GM18517 (cell line): ENCODE data around the gene FSTL5.
"Not testable (repeated sequence)": the region's sequence is repeated elsewhere in the genome, so short reads cannot be mapped to it uniquely, and the experiment has no call there.

Source experiments
- ATAC-seq: cut with Tn5 transposase; IDR thresholded peaks from one replicate; pipeline ENCODE4 v1.9.1; 2021; ENCODE audit warnings: mild to moderate bottlenecking, moderate library complexity; ENCODE audit not compliant: unreplicated experiment

The FSTL5 gene

GRCh38 chr4:162104459-162105124, 59.2 kb downstream of the FSTL5 start:
- no peak for ATAC-seq

GRCh38 chr4:162103908-162104307, 59.9 kb downstream of the FSTL5 start:
- not testable (repeated sequence) for ATAC-seq

GRCh38 chr4:162102713-162103112, 61.1 kb downstream of the FSTL5 start:
- ATAC-seq = no peak

- no peak for ATAC-seq
Measured at GRCh38 chr4:162101337-162101736, 62.5 kb downstream of the FSTL5 start.

GRCh38 chr4:162075726-162076125, 88.1 kb downstream of the FSTL5 start:
- no peak for ATAC-seq

GRCh38 chr4:162061214-162061613, 102.6 kb downstream of the FSTL5 start:
- no peak for ATAC-seq

GRCh38 chr4:162059656-162060055, 104.1 kb downstream of the FSTL5 start:
- ATAC-seq = no peak

GRCh38 chr4:162056990-162057389, 106.8 kb downstream of the FSTL5 start:
- ATAC-seq = no peak

- ATAC-seq = no peak
Measured at GRCh38 chr4:162046135-162046534, 117.7 kb downstream of the FSTL5 start.

- ATAC-seq = no peak
Measured at GRCh38 chr4:162038112-162038511, 125.7 kb downstream of the FSTL5 start.

GRCh38 chr4:162017863-162018262, 145.9 kb downstream of the FSTL5 start:
- ATAC-seq = no peak

GRCh38 chr4:162016991-162017390, 146.8 kb downstream of the FSTL5 start:
- no peak for ATAC-seq

GRCh38 chr4:162016219-162016618, 147.6 kb downstream of the FSTL5 start:
- ATAC-seq = no peak

- no peak for ATAC-seq
Measured at GRCh38 chr4:162015090-162015489, 148.7 kb downstream of the FSTL5 start.

- no peak for ATAC-seq
Measured at GRCh38 chr4:162011089-162011488, 152.7 kb downstream of the FSTL5 start.

- ATAC-seq = no peak
Measured at GRCh38 chr4:162010362-162010761, 153.4 kb downstream of the FSTL5 start.

GRCh38 chr4:161992317-161992716, 171.5 kb downstream of the FSTL5 start:
- ATAC-seq = no peak

GRCh38 chr4:161991811-161992210, 172.0 kb downstream of the FSTL5 start:
- ATAC-seq = no peak

GRCh38 chr4:161990721-161991120, 173.1 kb downstream of the FSTL5 start:
- no peak for ATAC-seq

GRCh38 chr4:161988946-161989345, 174.9 kb downstream of the FSTL5 start:
- ATAC-seq = no peak

- ATAC-seq = no peak
Measured at GRCh38 chr4:161987611-161988010, 176.2 kb downstream of the FSTL5 start.

- ATAC-seq = no peak
Measured at GRCh38 chr4:161952382-161952781, 211.4 kb downstream of the FSTL5 start.
